NOMO-1 treated with DMSO at 0.1 percent for 48 hours (cell line): ENCODE results near the gene RABL2A.
"Not testable (repeated sequence)": the region's sequence is repeated elsewhere in the genome, so short reads cannot be mapped to it uniquely, and the experiment has no call there.

Experiments used
- DNase-seq: peaks from one replicate; lab custom pipeline; 2025; ENCODE audit not compliant: unreplicated experiment; lab: John Stamatoyannopoulos, UW

Gene RABL2A

GRCh38 chr2:113606036-113606435 is 21.0 kb upstream of the RABL2A start:
- not testable (repeated sequence) for DNase-seq

GRCh38 chr2:113609822-113610221 is 17.2 kb upstream of the RABL2A start:
- not testable (repeated sequence) for DNase-seq

- DNase-seq = not testable (repeated sequence)
These were observed 6.1 kb upstream of the RABL2A start for GRCh38 chr2:113621002-113621401.

- DNase-seq = not testable (repeated sequence)
These were observed 1.2 kb upstream of the RABL2A start for GRCh38 chr2:113625906-113626305.

- DNase-seq = not testable (repeated sequence)
These were observed 5.8 kb downstream of the RABL2A start for GRCh38 chr2:113632849-113633345.

GRCh38 chr2:113635358-113635757 is 8.3 kb downstream of the RABL2A start:
- not testable (repeated sequence) for DNase-seq

- DNase-seq = not testable (repeated sequence)
These were observed 9.2 kb downstream of the RABL2A start for GRCh38 chr2:113636226-113636625.

- not testable (repeated sequence) for DNase-seq
These were observed 11.0 kb downstream of the RABL2A start for GRCh38 chr2:113638084-113638483.

- DNase-seq = not testable (repeated sequence)
These were observed 19.2 kb downstream of the RABL2A start for GRCh38 chr2:113646217-113646616.

GRCh38 chr2:113650834-113651815 is 24.1 kb downstream of the RABL2A start:
- not testable (repeated sequence) for DNase-seq

- not testable (repeated sequence) for DNase-seq
These were observed 25.5 kb downstream of the RABL2A start for GRCh38 chr2:113652599-113652998.

- not testable (repeated sequence) for DNase-seq
These were observed 29.1 kb downstream of the RABL2A start for GRCh38 chr2:113656031-113656624.

GRCh38 chr2:113657735-113658134 is 30.7 kb downstream of the RABL2A start:
- not testable (repeated sequence) for DNase-seq

- DNase-seq = not testable (repeated sequence)
These were observed 36.4 kb downstream of the RABL2A start for GRCh38 chr2:113663285-113664060.

- DNase-seq = not testable (repeated sequence)
These were observed 37.9 kb downstream of the RABL2A start for GRCh38 chr2:113664761-113665533.

- not testable (repeated sequence) for DNase-seq
These were observed 41.9 kb downstream of the RABL2A start for GRCh38 chr2:113669013-113669412.

GRCh38 chr2:113672326-113672932 is 45.4 kb downstream of the RABL2A start:
- DNase-seq = peak; percentile 18

- DNase-seq = no peak
These were observed 48.8 kb downstream of the RABL2A start for GRCh38 chr2:113675875-113676274.

GRCh38 chr2:113676623-113677266 is 49.7 kb downstream of the RABL2A start:
- DNase-seq = no peak
